Measurements from ENCODE around the gene HEBP1. TPM values are rescaled to one million over a fixed set of nuclear protein-coding genes. Genes with fewer than 3 reads are reported as not detected.
A peak's percentile ranks its signal among the peaks of the same experiment; 100 is the strongest.

HEBP1 gene
- total RNA-seq, 1 experiment from 2014 or later = 22.2 TPM

DNA sequence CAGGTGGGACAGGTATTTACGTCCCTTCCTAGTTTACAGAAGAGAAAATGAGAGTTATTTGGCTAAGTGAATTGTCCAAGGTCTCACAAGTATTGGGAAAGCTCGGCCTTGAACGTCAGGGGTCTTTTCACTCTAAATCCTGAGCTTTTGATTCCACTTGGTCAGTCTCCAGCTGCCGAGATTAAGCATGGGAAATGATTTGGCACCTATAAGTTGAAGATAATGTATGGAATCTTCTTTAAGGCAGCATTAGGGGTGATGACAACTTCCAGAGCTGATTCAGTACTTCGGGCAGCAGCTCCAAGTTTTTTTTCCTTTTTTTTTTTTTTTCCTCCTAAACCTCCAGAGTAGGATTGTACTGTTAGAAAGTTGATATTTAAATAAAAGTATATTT lies 44.8 kb upstream of the HEBP1 start:
- H3K9me3 ChIP-seq (ENCODE audit: control insufficient read depth, low read depth, low read length) = no peaks in the 10 kb centered on the region
- Mint-ChIP-seq H3K4me3 (peak overlapping the region; percentile 78 to 90), H3K27me3 (ENCODE audit: low read depth) (peaks cover 15% of the 10 kb centered on the region), H3K36me3 (ENCODE audit: insufficient read depth in 1 of 3, low read depth in 3 of 3) (peaks cover 0 to 4% (median 0%) of the 10 kb centered on the region in 3 experiments; a peak in 2 of 7 replicates), H3K4me1 (peaks cover 36 to 48% of the 10 kb centered on the region in 2 experiments), H3K9me3 (no peaks in the 10 kb centered on the region), H3K27ac (no peak overlapping the region)
- DNase-seq = no peak
- TF ChIP-seq, protein P1, sequence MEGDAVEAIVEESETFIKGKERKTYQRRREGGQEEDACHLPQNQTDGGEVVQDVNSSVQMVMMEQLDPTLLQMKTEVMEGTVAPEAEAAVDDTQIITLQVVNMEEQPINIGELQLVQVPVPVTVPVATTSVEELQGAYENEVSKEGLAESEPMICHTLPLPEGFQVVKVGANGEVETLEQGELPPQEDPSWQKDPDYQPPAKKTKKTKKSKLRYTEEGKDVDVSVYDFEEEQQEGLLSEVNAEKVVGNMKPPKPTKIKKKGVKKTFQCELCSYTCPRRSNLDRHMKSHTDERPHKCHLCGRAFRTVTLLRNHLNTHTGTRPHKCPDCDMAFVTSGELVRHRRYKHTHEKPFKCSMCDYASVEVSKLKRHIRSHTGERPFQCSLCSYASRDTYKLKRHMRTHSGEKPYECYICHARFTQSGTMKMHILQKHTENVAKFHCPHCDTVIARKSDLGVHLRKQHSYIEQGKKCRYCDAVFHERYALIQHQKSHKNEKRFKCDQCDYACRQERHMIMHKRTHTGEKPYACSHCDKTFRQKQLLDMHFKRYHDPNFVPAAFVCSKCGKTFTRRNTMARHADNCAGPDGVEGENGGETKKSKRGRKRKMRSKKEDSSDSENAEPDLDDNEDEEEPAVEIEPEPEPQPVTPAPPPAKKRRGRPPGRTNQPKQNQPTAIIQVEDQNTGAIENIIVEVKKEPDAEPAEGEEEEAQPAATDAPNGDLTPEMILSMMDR (conservative IDR thresholded peaks at IDR 0.05) = no peak
- H4K8ac ChIP-seq (replicated peaks; ENCODE audit: insufficient read length, low read depth, low read length) = no peak overlapping the region
- H3K79me2 ChIP-seq (ENCODE audit: insufficient read depth, low read length) = no peaks in the 10 kb centered on the region
- H3K27ac ChIP-seq (ENCODE audit: insufficient read length, low read depth, low read length) = no peak overlapping the region
- no peak overlapping the region for H3K9ac ChIP-seq (ENCODE audit: extremely low read depth, insufficient read length, low read length)
- H2BK15ac ChIP-seq (ENCODE audit: low read depth, low read length) = no peak overlapping the region
- H4K91ac ChIP-seq (ENCODE audit: insufficient read length, low read depth, low read length) = no peak overlapping the region
- H3K4ac ChIP-seq (ENCODE audit: low read depth, low read length) = no peak overlapping the region
- no peaks in the 10 kb centered on the region for H4K20me1 ChIP-seq (ENCODE audit: control insufficient read depth, insufficient read depth, insufficient read length)
- no peak overlapping the region for H4K5ac ChIP-seq (ENCODE audit: insufficient read length, low read depth, low read length)
- H2BK5ac ChIP-seq (ENCODE audit: insufficient read length, low read length) = no peak overlapping the region
- H3K27me3 ChIP-seq (ENCODE audit: insufficient read depth, low read length) = no peaks in the 10 kb centered on the region
- H3K18ac ChIP-seq (ENCODE audit: insufficient read length, low read depth, low read length) = no peak overlapping the region
- no peaks in the 10 kb centered on the region for H3K79me1 ChIP-seq (ENCODE audit: insufficient read depth, low read depth, low read length, poor library complexity, severe bottlenecking)
- peak overlapping the region; percentile 80 for H3K4me2 ChIP-seq (ENCODE audit: insufficient read depth, insufficient read length, low read length)
- no CpG with 5 or more reads among the region's 5 CpGs for WGBS (ENCODE audit: extremely low coverage, insufficient read length, low lambda C conversion rate)
- no peak overlapping the region for H2AFZ ChIP-seq (ENCODE audit: low read length)
- no peak overlapping the region for H2BK120ac ChIP-seq (ENCODE audit: low read depth, low read length, poor library complexity, severe bottlenecking)
- no peaks in the 10 kb centered on the region; the same call in 1 of the 2 replicates for H3K4me1 ChIP-seq (ENCODE audit: insufficient read depth, low read length)
- no peak overlapping the region for H3K14ac ChIP-seq (ENCODE audit: insufficient read depth, low read length)
- no peak overlapping the region for H3K23ac ChIP-seq (ENCODE audit: insufficient read length, low read depth, low read length)
- no peak overlapping the region for H3T11ph ChIP-seq (ENCODE audit: low read length)
- peaks cover 3% of the 10 kb centered on the region for H3K23me2 ChIP-seq (ENCODE audit: insufficient read length, low read depth, low read length, poor library complexity, severe bottlenecking)
- H2BK12ac ChIP-seq (ENCODE audit: insufficient read length, low read depth, low read length) = no peak overlapping the region
- no peak overlapping the region for H2BK20ac ChIP-seq (ENCODE audit: low read depth, low read length, poor library complexity, severe bottlenecking)
- H3K56ac ChIP-seq (ENCODE audit: insufficient read length, low read depth, low read length) = no peak overlapping the region
- H2AK5ac ChIP-seq (ENCODE audit: insufficient read length, low read length) = no peak overlapping the region

All from H9 (cell line).